VCaP (cell line): ENCODE data around the gene IQCE.
A peak's percentile ranks its signal among the peaks of the same experiment; 100 is the strongest.
"Not testable (repeated sequence)": the region's sequence is repeated elsewhere in the genome, so short reads cannot be mapped to it uniquely, and the experiment has no call there.

Source experiments
- H3K27ac ChIP-seq: fragments of 450-650 bp; 2 replicates; pipeline ENCODE4 v1.5.1; 2017
- TF ChIP-seq, protein P1 (sequence below): fragments of 450-650 bp; conservative IDR thresholded peaks from 2 replicates; pipeline ENCODE4 v1.5.1; 2017; ENCODE audit warnings: mild to moderate bottlenecking, moderate library complexity

The IQCE gene

DNA sequence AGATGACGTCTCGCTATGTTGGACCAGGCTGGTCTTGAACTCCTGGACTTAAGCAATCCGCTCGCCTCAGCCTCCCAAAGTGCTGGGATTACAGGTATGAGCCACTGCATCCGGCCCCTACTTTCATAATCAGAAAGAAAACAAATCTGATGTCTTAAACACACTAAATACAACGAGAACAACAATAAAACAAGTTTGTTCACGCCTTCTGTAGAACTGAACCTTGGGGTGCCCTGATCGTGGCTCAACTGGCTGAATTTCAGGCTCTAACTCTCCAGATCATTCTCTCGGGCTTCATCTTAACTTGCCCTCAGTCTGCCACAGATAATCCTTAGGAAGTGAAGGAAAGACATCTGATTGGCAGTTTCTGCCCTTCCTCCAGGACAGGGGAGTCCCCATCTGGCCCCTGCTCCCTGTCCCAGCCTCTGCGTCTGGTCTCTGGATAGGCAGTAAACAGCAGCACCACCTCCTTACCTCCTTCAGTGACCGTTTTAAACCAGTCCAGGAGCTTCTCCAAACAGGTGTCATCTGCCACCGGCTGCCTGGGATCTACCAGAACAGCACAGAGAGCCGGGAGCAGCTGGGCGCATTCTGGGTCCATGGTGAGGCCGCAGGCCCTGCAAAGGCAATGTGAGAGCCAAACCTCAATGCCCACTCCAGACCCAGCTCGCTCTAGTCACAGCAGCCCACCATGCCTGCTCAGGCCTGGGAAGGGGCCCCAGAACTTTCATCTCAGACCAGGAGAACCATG lies 4.8 kb upstream of the IQCE start:
- peak overlapping the region; percentile 99 for H3K27ac ChIP-seq
- TF ChIP-seq, protein P1, sequence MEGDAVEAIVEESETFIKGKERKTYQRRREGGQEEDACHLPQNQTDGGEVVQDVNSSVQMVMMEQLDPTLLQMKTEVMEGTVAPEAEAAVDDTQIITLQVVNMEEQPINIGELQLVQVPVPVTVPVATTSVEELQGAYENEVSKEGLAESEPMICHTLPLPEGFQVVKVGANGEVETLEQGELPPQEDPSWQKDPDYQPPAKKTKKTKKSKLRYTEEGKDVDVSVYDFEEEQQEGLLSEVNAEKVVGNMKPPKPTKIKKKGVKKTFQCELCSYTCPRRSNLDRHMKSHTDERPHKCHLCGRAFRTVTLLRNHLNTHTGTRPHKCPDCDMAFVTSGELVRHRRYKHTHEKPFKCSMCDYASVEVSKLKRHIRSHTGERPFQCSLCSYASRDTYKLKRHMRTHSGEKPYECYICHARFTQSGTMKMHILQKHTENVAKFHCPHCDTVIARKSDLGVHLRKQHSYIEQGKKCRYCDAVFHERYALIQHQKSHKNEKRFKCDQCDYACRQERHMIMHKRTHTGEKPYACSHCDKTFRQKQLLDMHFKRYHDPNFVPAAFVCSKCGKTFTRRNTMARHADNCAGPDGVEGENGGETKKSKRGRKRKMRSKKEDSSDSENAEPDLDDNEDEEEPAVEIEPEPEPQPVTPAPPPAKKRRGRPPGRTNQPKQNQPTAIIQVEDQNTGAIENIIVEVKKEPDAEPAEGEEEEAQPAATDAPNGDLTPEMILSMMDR, result no peak

DNA sequence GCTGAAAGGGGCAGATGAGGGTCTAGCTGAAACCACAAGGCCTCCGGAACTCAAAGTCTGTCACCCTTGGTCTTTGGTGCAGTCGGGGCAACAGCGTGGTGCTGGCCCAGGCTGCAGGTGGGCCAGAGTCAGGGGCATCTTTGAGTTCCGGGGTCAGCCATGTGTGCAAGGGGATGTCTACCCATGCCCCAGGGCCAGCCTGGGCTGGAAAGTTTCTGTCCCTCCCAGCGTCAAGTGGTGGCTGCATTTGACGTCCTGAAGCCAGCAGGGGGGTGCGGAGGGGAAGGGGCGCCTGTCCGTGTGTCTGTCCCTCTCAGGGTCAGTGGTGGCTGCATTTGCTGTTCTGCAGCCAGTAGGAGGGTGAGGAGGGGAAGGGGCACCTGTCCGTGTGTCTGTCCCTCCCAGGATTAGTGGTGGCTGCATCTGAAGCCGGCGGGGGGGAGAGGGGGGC lies 4.1 kb upstream of the IQCE start:
- TF ChIP-seq, protein P1, result no peak
- H3K27ac ChIP-seq, result peak overlapping the region; percentile 99

DNA sequence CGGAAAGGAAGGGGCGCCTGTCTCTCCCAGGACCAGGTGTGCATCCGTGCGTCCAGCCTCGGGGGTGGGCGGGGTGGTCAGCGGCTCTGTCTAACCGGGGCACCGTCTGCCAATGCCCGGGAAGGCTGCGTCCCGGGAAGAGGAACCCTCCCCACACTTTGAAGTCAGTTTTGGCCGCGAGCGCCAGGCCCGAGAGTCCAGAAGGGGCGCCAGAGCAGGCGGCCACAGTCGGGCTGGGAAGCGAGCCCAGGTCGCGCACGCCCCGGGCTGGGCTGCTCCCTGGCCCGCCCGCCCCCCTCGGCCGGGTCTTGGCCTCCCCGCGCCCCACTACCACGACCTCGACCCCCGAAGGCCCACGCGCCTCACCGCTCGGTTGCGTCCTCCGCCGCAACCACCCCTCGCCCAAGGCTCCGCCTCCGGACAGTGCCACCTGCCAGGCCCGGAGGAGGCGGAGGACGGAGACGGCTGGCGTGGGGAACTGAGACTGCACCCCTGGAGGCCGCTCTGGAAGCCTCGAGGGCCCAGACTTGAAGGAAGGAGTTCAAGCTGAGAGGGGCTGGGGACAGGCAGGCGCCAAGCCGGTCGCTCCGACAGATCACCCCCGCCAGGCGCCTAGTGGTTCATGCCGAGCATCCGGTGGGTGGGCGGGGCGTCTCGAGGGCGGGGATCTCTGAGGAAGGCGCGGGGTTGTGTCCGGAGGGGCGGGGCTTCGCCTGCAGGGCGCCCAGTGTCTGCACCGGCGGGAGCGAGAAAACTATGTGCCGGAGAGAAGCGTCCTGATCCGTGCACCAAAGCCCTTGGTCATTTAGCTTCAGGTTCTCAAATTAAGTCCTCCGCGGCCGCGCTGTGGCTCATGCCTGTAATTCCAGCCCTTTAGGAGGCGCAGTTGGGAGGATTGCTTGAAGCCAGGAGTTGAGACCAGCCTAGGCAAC lies 3.4 kb upstream of the IQCE start, which contains the start of gene BRAT1:
TSS of gene BRAT1 (minus strand) at position 404 of the 932 bp plus-strand sequence. CDS start 1,093 bp downstream, outside the sequence.
- peak within 1 kb of the TSS; percentile 99 for H3K27ac ChIP-seq
- TF ChIP-seq, protein P1, result peak; percentile 63

DNA sequence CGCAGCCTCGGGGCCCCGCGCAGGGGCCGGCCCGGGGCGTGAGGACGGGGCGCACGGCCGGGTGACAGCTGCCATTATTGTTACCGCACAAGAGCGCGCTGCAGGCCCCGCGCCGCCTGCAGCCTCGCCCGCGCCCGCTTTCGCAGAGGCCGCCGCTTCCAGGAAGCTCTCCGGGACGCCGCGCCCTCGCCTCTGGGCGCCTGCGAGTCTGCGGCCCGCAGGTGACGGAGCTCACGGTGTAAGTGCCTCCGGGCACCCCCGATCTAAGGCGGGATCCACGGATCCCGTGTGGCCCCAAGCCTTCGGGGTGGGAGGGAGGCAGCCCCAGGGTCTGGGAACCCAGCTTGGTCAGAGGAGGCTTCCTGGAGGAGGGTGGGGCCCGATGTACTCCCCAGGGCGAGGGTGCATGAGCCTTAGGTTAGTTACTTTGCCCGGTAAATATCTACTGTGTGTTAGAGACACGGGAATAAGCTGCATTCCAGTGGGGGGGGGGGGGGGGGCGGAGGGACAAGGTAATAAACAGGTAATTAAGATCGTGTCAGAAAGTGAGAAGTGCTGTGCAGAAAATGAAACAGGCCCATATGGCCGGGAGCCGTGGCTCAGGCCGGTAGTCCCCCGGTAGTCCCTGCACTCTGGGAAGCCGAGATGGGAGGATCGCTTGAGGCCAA lies 638 bp downstream of the IQCE start:
- TF ChIP-seq, protein P1, result no peak
- H3K27ac ChIP-seq, result peak overlapping the region; percentile 73

DNA sequence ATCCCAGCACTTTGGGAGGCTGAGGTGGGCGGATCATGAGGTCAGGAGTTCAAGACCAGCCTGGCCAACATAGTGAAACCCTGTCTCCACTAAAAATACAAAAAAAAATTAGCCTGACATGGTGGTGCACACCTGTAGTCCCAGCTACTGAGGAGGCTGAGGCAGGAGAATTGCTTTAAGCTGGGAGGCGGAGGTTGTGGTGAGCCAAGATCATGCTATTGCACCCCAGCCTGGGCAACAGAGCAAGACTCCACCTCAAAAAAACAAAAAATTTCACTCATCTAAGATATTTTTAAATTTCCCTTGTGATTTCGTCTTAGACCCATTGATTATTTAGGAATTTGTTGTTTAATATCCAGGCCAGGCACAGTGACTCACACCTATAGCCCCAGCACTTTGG lies 5.2 kb downstream of the IQCE start:
- H3K27ac ChIP-seq, result not testable (repeated sequence)

DNA sequence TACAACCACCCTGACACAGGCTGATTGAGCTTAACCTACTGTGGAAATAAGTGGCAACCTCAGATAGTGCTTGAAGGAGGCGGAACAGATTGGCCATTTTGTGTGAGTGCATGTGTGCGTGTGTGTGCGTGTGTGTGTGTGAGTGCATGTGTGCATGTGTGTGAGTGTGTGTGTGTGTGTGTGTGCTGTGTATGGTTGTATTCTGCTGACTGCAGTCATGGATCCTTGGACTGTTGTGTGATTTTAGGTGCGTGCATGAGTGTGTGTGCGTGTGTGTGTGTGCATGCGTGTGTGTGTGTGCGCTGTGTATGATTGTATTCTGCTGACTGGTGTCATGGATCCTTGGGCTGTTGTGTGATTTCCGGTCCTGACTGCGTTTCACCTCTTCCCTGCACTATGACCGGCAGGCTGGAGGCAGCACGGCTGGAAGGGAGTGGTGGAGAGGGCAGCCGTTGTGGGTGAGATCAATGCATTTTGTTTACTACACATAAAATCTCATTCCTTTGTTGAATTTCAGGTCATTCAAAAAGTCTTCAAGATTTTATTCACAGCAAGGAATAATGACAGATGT lies 6.3 kb downstream of the IQCE start:
- H3K27ac ChIP-seq, result no peak overlapping the region
- TF ChIP-seq, protein P1, result no peak

DNA sequence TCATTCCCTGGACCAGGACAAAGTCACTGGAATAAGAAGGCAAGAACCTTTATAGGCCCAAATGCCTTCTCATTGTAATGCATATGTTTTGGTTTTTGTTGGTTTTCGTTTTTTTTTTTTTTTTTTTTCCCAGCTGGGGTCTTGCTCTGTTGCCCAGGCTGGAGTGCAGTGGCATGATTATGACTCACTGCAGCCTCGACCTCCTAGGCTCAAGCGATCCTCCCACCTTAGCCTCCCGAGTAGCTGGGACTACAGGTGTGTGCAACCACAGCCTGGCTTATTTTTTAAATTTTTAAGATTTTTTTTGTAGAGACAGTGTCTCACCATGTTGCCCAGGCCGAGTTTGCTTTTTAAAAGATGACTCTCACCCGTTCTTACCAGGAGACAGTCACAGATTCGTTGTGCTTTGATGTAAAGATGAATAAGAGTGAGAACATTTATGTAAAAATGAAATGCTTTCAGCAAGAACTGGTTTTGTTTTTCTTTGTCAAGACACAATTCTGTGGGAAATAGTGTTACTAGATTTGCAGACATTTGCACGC lies 7.6 kb downstream of the IQCE start:
- H3K27ac ChIP-seq, result no peak overlapping the region
- TF ChIP-seq, protein P1, result no peak
